ENCODE data around the gene FBXO42. TPM values are rescaled to one million over a fixed set of nuclear protein-coding genes. Genes with fewer than 3 reads are reported as not detected.
A peak's percentile ranks its signal among the peaks of the same experiment; 100 is the strongest.

The FBXO42 gene
- total and polyA plus RNA-seq, 2 of the 13 experiments (the other 11 are each of a cell fraction or from before 2014, with no cell fraction given): 7.6 to 17.5 TPM

GRCh38 chr1:16351994-16352841, at the start of gene FBXO42 (continued):
- TF ChIP-seq ZHX2 (IDR thresholded peaks at IDR 0.05; ENCODE audit: low read depth): peak; percentile 38; the same call in 1 of the 2 replicates
- TF ChIP-seq ZHX2 (CRISPR knock-in tag; IDR thresholded peaks at IDR 0.05; ENCODE audit: borderline replicate concordance): peak; percentile 68; the same call in 1 of the 2 replicates
- peak; percentile 52; the same call in 1 of the 2 replicates for TF ChIP-seq PHF20 (CRISPR knock-in tag; IDR thresholded peaks at IDR 0.05)
- TF ChIP-seq, protein P1, sequence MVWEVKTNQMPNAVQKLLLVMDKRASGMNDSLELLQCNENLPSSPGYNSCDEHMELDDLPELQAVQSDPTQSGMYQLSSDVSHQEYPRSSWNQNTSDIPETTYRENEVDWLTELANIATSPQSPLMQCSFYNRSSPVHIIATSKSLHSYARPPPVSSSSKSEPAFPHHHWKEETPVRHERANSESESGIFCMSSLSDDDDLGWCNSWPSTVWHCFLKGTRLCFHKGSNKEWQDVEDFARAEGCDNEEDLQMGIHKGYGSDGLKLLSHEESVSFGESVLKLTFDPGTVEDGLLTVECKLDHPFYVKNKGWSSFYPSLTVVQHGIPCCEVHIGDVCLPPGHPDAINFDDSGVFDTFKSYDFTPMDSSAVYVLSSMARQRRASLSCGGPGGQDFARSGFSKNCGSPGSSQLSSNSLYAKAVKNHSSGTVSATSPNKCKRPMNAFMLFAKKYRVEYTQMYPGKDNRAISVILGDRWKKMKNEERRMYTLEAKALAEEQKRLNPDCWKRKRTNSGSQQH (CRISPR knock-in tag; IDR thresholded peaks at IDR 0.05; ENCODE audit: low read depth): 0 out of 2 replicates have a peak, but pooled peaks have one; percentile 36
- peak; percentile 76 for TF ChIP-seq THAP11 (CRISPR knock-in tag; IDR thresholded peaks at IDR 0.05)
- 0 out of 2 replicates have a peak, but pooled peaks have one; percentile 21 for TF ChIP-seq MIER3 (CRISPR knock-in tag; IDR thresholded peaks at IDR 0.05; ENCODE audit: borderline replicate concordance)
- TF ChIP-seq NFATC3 (CRISPR knock-in tag; IDR thresholded peaks at IDR 0.05): no peak
- no peak for TF ChIP-seq CC2D1A (CRISPR knock-in tag; IDR thresholded peaks at IDR 0.05)
- peak; percentile 88; the same call in 1 of the 2 replicates for TF ChIP-seq ZNF782 (CRISPR knock-in tag; IDR thresholded peaks at IDR 0.05; ENCODE audit: borderline replicate concordance)
- TF ChIP-seq RAD21 (CRISPR knock-in tag; IDR thresholded peaks at IDR 0.05): peak; percentile 64
- peak; percentile 45; the same call in 1 of the 2 replicates for TF ChIP-seq SP4 (CRISPR knock-in tag; IDR thresholded peaks at IDR 0.05)
- TF ChIP-seq ARNT (IDR thresholded peaks at IDR 0.05): no peak
- peak; percentile 77 for TF ChIP-seq ZNF501 (CRISPR knock-in tag; IDR thresholded peaks at IDR 0.05)
- peak; percentile 80 for TF ChIP-seq ZNF563 (CRISPR knock-in tag; IDR thresholded peaks at IDR 0.05)
- TF ChIP-seq ZNF772 (CRISPR knock-in tag; IDR thresholded peaks at IDR 0.05): peak; percentile 70
- TF ChIP-seq, protein P2, sequence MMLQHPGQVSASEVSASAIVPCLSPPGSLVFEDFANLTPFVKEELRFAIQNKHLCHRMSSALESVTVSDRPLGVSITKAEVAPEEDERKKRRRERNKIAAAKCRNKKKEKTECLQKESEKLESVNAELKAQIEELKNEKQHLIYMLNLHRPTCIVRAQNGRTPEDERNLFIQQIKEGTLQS (CRISPR knock-in tag; IDR thresholded peaks at IDR 0.05): no peak
- no peak for TF ChIP-seq MATR3 (CRISPR knock-in tag; IDR thresholded peaks at IDR 0.05)
- TF ChIP-seq, protein P3, sequence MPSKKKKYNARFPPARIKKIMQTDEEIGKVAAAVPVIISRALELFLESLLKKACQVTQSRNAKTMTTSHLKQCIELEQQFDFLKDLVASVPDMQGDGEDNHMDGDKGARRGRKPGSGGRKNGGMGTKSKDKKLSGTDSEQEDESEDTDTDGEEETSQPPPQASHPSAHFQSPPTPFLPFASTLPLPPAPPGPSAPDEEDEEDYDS (CRISPR knock-in tag; IDR thresholded peaks at IDR 0.05): peak; percentile 25; the same call in 1 of the 2 replicates
- peak; percentile 83 for TF ChIP-seq ARNT2 (CRISPR knock-in tag; IDR thresholded peaks at IDR 0.05; ENCODE audit: low read depth)
- peak; percentile 32; the same call in 1 of the 2 replicates for TF ChIP-seq TFAP4 (IDR thresholded peaks at IDR 0.05; ENCODE audit: borderline replicate concordance, low read depth)
